HG03060 (cell line): Measurements from ENCODE around the gene GOLGA7B.

ENCODE experiments used
- ATAC-seq: cut with Tn5 transposase; IDR thresholded peaks from one replicate; pipeline ENCODE4 v1.9.1; 2021; ENCODE audit warnings: low read depth, moderate number of reproducible peaks; ENCODE audit not compliant: unreplicated experiment

GOLGA7B gene

GRCh38 chr10:97866524-97867219 lies 17.0 kb downstream of the GOLGA7B start:
- no peak for ATAC-seq

- no peak for ATAC-seq
Observed at GRCh38 chr10:97867220-97867800, 17.7 kb downstream of the GOLGA7B start.

GRCh38 chr10:97868134-97868685 lies 18.6 kb downstream of the GOLGA7B start:
- no peak for ATAC-seq

- ATAC-seq, result peak; percentile 99
Observed at GRCh38 chr10:97869091-97870042, 19.7 kb downstream of the GOLGA7B start.

- ATAC-seq, result no peak
Observed at GRCh38 chr10:97870990-97871389, 21.3 kb downstream of the GOLGA7B start.

- no peak for ATAC-seq
Observed at GRCh38 chr10:97873569-97873968, 23.9 kb downstream of the GOLGA7B start.

GRCh38 chr10:97874332-97874731 lies 24.7 kb downstream of the GOLGA7B start:
- ATAC-seq, result no peak

- no peak for ATAC-seq
Observed at GRCh38 chr10:97875391-97875790, 25.7 kb downstream of the GOLGA7B start.

GRCh38 chr10:97876402-97876801 lies 26.8 kb downstream of the GOLGA7B start:
- no peak for ATAC-seq

- no peak for ATAC-seq
Observed at GRCh38 chr10:97879241-97879640, 29.6 kb downstream of the GOLGA7B start.

GRCh38 chr10:97880109-97880508 lies 30.5 kb downstream of the GOLGA7B start:
- ATAC-seq, result no peak

GRCh38 chr10:97882142-97883091 lies 32.8 kb downstream of the GOLGA7B start:
- ATAC-seq, result no peak

- ATAC-seq, result no peak
Observed at GRCh38 chr10:97883092-97883485, 33.4 kb downstream of the GOLGA7B start.

GRCh38 chr10:97886286-97886685 lies 36.6 kb downstream of the GOLGA7B start:
- ATAC-seq, result no peak

GRCh38 chr10:97887399-97887798 lies 37.8 kb downstream of the GOLGA7B start:
- no peak for ATAC-seq

GRCh38 chr10:97888134-97888533 lies 38.5 kb downstream of the GOLGA7B start:
- no peak for ATAC-seq

GRCh38 chr10:97888641-97889262 lies 39.1 kb downstream of the GOLGA7B start:
- no peak for ATAC-seq

- ATAC-seq, result no peak
Observed at GRCh38 chr10:97889461-97890265, 40.0 kb downstream of the GOLGA7B start.
